ENCODE results near the gene SEMA5A. TPM values are rescaled to one million over a fixed set of nuclear protein-coding genes. Genes with fewer than 3 reads are reported as not detected.

SEMA5A gene
- total RNA-seq, 1 experiment from 2014 or later: 6.5 TPM

DNA sequence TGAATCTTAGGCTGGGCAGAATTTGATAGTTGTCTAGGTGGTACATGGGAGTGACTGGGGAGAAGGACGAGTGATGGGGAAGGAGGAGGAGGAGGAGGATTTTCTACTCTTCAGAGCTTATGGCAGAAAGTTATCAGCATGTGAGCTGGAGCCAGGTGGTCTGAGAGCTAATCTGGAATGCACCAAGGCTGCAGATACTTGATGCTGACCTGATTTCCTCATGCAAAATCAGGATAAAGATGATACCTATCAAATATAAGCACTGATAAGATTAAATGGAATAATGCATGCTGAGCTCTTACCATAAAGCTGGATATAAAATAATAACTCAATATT lies 250.4 kb downstream of the SEMA5A start:
- no peaks in the 10 kb centered on the region for H3K27me3 ChIP-seq (ENCODE audit: control insufficient read depth, insufficient read depth, low read length)
- H3K36me3 ChIP-seq (replicated peaks; ENCODE audit: control insufficient read depth, insufficient read depth, low read length): no peaks in the 10 kb centered on the region
- peak; percentile 7 for DNase-seq
- no peak overlapping the region for H3K4me3 ChIP-seq (ENCODE audit: insufficient read depth, low read depth, low read length)

DNA sequence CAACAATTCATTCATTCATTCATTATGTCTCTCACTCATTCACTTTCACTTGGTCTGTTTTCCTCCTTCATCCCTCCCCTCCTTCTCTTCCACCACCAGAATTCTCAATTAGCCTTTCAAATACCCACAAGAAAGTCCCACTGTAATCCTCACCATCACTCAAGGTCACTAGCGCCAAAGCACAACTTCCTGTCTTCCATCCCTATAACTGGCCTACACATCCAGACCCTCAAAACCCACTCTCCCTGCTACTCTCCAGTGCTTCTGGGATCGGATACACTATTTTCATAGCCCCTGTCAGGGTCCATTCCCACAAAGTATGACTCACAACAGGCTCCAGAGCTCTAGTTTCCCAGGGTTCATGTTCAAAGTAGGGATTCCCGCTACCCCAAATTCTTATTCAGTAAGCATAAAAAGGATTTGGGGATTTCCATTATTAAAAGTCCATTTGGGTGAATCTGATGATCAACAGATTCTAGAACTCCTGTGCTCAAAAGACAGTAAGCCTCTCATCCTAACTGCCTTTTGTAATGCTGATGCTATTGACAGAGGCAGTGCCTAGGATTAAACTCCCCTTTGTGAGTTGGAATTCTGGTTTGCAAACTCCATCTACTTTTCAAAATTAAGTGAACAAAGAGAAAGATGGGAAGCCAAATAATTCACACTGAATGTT lies 250.9 kb downstream of the SEMA5A start:
- H3K27me3 ChIP-seq (ENCODE audit: control insufficient read depth, insufficient read depth, low read length): no peaks in the 10 kb centered on the region
- peak; percentile 14 for DNase-seq
- no peak overlapping the region for H3K4me3 ChIP-seq (ENCODE audit: insufficient read depth, low read depth, low read length)
- no peaks in the 10 kb centered on the region for H3K36me3 ChIP-seq (replicated peaks; ENCODE audit: control insufficient read depth, insufficient read depth, low read length)

DNA sequence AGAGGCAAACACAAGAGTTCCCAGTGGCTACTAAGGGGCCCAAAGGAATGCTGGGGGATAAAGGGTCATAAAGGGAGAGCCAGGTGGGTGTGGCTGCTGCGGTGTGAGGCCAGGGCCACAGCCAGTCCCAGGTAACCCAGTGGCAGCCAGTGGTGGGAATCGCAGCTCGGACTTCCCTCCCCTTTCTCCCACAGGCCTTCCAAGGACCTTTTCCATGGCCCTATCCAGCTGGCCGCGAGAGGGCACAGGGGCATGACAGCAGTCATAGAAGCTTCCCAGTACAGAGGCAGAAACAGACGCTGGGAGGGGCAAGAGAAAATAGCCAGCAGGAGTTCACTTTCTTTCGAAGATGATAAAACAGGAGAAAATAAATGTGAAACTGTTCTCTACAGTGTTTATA lies 257.6 kb downstream of the SEMA5A start:
- H3K4me3 ChIP-seq (ENCODE audit: insufficient read depth, low read depth, low read length): no peak overlapping the region
- no peaks in the 10 kb centered on the region for H3K36me3 ChIP-seq (replicated peaks; ENCODE audit: control insufficient read depth, insufficient read depth, low read length)
- DNase-seq: peak; percentile 5
- H3K27me3 ChIP-seq (ENCODE audit: control insufficient read depth, insufficient read depth, low read length): no peaks in the 10 kb centered on the region

DNA sequence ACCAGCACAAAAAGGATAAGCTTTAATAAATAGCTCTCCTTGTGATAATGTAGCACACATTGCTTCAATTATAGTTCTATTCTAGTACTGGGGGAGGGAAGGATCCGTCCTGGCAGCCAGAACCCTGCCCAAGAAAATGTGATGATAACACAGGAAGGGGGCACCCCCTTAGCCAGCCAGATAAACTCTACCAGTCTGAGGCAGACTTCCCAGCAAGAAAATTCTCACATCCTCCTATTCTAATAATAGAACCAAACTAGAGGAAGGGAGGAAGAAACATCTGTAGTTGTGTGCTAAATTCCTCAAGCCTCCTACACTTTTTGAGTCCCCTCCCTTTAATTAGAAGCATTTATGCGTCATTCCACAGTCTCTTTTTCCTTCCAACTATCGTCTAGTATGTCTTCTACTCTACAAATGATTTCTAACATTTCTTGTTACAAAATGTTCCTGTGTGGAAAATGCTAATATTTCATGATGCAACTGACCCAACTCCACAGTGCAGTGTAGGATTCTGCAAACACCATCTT lies 261.0 kb downstream of the SEMA5A start:
- H3K4me3 ChIP-seq (ENCODE audit: insufficient read depth, low read depth, low read length): no peak overlapping the region
- no peaks in the 10 kb centered on the region for H3K36me3 ChIP-seq (replicated peaks; ENCODE audit: control insufficient read depth, insufficient read depth, low read length)
- no peaks in the 10 kb centered on the region for H3K27me3 ChIP-seq (ENCODE audit: control insufficient read depth, insufficient read depth, low read length)
- no peak for DNase-seq

DNA sequence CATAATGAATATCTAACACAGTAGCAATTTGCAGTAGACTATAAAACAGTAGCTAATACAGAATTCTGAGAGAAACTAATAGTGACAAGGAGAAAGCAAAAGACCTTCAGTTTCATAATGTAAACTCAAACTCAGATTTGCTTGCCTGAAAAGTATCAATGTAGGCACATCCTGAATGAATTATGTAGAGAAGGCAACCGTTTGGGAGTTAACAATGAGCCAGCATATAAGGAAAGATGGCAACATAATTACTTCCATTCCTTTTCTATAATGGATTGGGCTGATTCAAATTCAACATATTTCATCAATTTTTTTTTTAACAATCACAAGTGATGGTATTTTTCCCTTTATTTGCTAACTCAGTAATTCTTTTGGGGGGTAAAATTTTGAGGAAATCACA lies 261.6 kb downstream of the SEMA5A start:
- no peaks in the 10 kb centered on the region for H3K27me3 ChIP-seq (ENCODE audit: control insufficient read depth, insufficient read depth, low read length)
- no peak overlapping the region for H3K4me3 ChIP-seq (ENCODE audit: insufficient read depth, low read depth, low read length)
- DNase-seq: no peak
- H3K36me3 ChIP-seq (replicated peaks; ENCODE audit: control insufficient read depth, insufficient read depth, low read length): no peaks in the 10 kb centered on the region

DNA sequence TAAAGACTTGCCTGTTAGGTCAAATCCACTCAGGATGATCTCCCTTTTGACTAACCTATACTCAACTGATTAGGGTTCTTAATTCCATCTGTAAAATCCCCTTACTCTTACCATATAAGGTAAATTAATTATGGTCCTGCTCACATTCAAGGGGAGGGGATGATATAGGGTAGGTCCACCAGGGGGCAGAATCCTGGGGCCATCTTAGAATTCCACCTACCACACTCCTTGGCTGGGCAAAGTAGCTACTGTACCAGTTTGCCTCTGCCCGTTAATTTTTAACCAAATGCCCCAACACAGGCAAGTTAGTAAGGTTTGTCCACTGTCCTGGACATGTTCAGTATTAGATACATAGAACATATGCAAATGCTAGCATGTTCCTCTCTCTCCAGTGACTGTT lies 262.4 kb downstream of the SEMA5A start:
- H3K36me3 ChIP-seq (replicated peaks; ENCODE audit: control insufficient read depth, insufficient read depth, low read length): no peaks in the 10 kb centered on the region
- DNase-seq: peak; percentile 7

DNA sequence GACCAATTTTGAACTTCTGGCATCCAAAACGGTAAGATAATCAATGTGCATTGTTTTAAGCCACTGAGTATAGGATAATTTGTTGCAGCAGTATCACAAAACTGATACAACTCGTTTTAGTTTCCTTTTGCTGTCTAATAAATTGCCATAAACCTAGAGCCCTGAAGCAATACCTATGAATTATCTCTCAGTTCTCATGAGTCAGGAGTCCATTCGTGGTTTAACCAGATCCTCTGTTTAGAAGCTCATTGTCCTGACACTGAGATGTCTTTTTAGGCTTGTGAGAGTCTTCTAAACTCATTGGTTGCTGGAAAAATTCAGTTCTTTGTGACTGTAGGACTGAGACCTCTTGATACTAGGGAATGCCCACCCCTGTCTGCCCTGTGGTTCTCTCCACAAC lies 262.9 kb downstream of the SEMA5A start:
- Histone ChIP-seq H3K27me3 (ENCODE audit: control insufficient read depth, insufficient read depth, low read length) (no peaks in the 10 kb centered on the region), H3K36me3 (replicated peaks; ENCODE audit: control insufficient read depth, insufficient read depth, low read length) (no peaks in the 10 kb centered on the region), H3K4me3 (ENCODE audit: insufficient read depth, low read depth, low read length) (no peak overlapping the region)
- DNase-seq: no peak

More for the DNA sequence above, 262.4 kb downstream of the SEMA5A start:
- no peaks in the 10 kb centered on the region for H3K27me3 ChIP-seq (ENCODE audit: control insufficient read depth, insufficient read depth, low read length)
- H3K4me3 ChIP-seq (ENCODE audit: insufficient read depth, low read depth, low read length): no peak overlapping the region

DNA sequence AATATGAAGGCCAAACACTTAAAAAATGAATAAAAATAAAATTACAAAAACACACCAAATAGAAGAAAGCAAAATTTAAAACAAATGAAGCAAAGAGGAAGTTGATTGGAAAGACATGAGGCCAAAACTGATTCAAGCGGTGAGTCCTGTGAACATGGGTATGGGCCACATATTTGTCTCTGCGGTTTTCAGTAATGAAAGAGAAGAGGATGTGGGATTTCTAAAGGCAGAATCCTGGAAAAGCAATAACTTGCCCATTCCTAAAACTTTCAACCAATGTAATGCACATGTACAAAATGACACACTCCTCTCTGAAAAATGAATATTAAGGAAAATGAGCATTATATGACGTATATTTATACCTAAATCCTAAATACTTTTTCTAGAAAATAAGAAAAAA lies 263.7 kb downstream of the SEMA5A start:
- Histone ChIP-seq H3K27me3 (ENCODE audit: control insufficient read depth, insufficient read depth, low read length) (no peaks in the 10 kb centered on the region), H3K36me3 (replicated peaks; ENCODE audit: control insufficient read depth, insufficient read depth, low read length) (no peaks in the 10 kb centered on the region), H3K4me3 (ENCODE audit: insufficient read depth, low read depth, low read length) (no peak overlapping the region)
- no peak for DNase-seq

DNA sequence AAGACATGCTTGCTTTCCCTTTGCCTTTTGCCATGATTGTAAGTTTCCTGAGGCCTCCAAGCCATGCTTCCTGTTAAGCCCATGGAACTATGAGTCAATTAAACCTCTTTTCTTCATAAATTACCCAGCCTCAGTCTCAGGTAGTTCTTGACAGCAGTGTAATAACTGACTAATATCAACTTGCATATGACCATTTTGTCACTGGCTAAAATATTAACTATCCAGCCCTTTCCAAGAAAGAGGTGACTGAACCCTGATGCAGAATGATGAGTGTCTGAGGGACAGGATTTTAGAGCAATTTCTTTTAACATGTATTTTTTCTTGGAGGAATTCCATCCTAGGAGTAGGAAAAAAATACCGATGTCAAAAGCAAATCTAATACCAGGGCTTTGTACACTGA lies 266.1 kb downstream of the SEMA5A start:
- no peak for DNase-seq
- H3K36me3 ChIP-seq (replicated peaks; ENCODE audit: control insufficient read depth, insufficient read depth, low read length): no peaks in the 10 kb centered on the region
- no peaks in the 10 kb centered on the region for H3K27me3 ChIP-seq (ENCODE audit: control insufficient read depth, insufficient read depth, low read length)
- H3K4me3 ChIP-seq (ENCODE audit: insufficient read depth, low read depth, low read length): no peak overlapping the region

DNA sequence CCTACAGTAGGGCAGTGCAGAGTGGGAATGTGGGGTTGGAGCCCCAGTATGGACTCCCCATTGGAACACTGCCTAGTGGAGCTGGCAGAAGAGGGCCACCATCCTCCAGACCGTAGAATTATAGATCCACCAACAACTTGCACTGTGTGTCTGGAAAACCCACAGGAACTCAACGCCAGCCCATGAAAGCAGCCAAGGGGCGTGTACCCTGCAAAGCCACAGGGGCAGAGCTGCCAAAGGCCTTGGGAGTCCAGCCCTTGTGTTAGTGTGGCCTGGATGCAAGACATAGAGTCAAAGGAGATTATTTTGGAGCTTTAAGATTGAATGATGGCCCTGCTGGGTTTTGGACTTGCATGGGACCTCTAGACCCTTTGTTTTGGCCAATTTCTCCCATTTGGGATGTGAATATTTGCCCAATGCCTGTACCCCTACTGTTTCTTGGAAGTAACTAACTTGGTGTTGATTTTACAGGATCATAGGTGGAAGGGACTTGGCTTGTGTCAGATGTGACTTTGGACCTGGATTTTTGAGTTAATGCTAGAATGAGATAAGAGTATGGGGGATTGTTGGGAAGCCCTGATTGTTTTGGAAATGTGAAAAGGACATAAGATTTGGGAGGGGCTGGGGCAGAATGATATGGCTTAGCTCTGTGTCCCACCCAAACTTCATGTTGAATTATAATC lies 266.8 kb downstream of the SEMA5A start:
- H3K27me3 ChIP-seq (ENCODE audit: control insufficient read depth, insufficient read depth, low read length): no peaks in the 10 kb centered on the region
- H3K36me3 ChIP-seq (replicated peaks; ENCODE audit: control insufficient read depth, insufficient read depth, low read length): no peaks in the 10 kb centered on the region
- no peak overlapping the region for H3K4me3 ChIP-seq (ENCODE audit: insufficient read depth, low read depth, low read length)
- no peak for DNase-seq

DNA sequence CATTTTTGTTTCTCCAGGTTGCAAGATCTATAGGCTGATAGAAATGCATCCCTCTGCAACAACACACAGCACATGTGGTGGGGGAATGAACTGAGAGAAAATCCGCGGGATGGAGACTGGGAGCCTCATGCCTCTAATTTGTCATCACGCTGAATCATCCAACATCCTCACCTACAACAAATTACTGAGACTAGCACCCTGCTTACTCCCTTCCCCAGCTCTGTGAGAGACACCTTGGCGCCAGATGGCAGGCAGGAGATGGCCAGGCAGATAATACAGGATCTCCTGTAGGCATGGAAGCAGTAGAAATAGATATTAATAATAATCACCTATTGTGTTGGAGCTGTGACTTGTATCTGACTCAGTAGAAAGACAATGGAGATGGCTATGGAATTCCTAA lies 276.9 kb downstream of the SEMA5A start:
- Histone ChIP-seq H3K36me3 (replicated peaks; ENCODE audit: control insufficient read depth, insufficient read depth, low read length) (no peaks in the 10 kb centered on the region), H3K27me3 (ENCODE audit: control insufficient read depth, insufficient read depth, low read length) (no peaks in the 10 kb centered on the region), H3K4me3 (ENCODE audit: insufficient read depth, low read depth, low read length) (no peak overlapping the region)
- no peak for DNase-seq

DNA sequence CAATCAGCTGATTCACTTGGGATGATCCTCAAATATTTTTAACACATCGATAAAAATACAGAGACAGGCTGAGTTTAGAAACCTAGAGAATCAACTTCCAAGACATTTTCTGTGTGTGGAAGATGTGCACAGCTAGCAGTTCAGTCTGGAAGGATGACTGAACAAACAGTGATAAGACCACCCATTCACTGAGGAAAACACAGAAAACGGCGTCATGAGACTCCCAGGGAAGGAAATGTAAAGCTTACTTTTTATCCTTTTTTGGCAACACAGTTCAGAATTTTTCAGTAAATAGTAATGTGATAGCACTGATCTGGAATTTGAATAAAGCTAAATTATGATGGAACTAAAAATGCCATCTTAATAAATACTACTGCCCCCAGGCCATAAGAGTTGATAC lies 277.6 kb downstream of the SEMA5A start:
- no peaks in the 10 kb centered on the region for H3K36me3 ChIP-seq (replicated peaks; ENCODE audit: control insufficient read depth, insufficient read depth, low read length)
- H3K27me3 ChIP-seq (ENCODE audit: control insufficient read depth, insufficient read depth, low read length): no peaks in the 10 kb centered on the region
- no peak overlapping the region for H3K4me3 ChIP-seq (ENCODE audit: insufficient read depth, low read depth, low read length)
- DNase-seq: no peak

DNA sequence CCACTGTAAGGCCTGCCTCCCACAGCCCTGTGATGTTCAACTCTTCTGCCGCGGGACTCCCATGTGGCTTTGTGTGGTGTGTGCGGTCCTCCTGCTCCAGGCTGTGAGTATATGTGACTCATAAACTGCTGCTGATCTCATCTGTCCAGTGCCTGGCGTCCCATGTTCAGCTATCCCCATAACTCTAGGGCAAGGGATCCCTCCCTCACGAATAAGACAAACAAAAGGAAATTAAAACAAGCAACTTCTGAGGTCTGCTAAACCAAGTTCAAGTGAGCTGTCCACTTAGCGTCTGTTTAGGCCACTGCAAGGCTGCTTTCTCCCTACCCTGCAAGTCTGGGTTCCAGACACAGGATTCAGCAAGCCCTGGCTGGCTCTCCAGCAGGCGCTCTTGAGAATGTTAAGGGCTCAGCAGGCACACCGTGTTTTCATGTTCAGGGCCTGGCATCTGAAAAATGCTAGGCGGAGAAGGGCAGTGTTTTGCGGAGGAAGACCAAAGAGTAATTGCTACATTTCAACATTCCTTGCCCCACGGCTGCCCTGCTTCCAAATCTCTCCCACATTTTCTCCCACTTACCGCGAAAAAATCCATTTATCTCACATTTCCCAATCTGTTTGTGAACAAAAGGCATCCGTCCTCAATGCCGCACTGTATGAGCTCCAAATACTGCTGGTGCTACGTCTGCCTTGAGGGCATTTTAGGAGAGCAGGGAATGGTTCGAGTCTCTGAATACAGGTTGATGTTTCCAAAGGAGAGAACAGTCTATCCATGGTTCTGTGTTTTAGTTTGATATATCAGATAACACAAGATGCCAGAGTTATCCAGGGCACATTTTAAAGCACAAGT lies 280.2 kb downstream of the SEMA5A start:
- peak; percentile 5 for DNase-seq
- Histone ChIP-seq H3K4me3 (ENCODE audit: insufficient read depth, low read depth, low read length) (no peak overlapping the region), H3K36me3 (replicated peaks; ENCODE audit: control insufficient read depth, insufficient read depth, low read length) (no peaks in the 10 kb centered on the region), H3K27me3 (ENCODE audit: control insufficient read depth, insufficient read depth, low read length) (no peaks in the 10 kb centered on the region)

DNA sequence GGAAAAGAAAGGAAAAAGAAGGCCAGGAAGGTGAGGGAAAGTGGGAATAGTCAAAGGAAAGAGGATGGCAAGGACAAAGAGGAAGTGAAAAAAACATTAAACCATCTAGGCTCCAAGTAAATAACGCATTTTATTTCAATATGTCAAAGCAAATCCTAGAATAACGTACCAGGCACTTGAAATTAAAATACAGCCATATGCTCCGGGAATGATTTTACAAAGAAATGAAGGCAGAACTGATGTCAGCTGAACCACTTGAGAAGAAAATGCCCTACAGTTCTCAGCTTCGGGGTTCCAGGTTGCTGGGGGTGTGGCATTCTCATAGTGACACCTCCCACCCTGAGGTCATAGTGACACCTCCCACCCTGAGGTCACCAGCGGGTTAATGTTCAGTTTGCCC lies 281.6 kb downstream of the SEMA5A start:
- no peak for DNase-seq
- Histone ChIP-seq H3K4me3 (ENCODE audit: insufficient read depth, low read depth, low read length) (no peak overlapping the region), H3K36me3 (replicated peaks; ENCODE audit: control insufficient read depth, insufficient read depth, low read length) (no peaks in the 10 kb centered on the region), H3K27me3 (ENCODE audit: control insufficient read depth, insufficient read depth, low read length) (no peaks in the 10 kb centered on the region)

DNA sequence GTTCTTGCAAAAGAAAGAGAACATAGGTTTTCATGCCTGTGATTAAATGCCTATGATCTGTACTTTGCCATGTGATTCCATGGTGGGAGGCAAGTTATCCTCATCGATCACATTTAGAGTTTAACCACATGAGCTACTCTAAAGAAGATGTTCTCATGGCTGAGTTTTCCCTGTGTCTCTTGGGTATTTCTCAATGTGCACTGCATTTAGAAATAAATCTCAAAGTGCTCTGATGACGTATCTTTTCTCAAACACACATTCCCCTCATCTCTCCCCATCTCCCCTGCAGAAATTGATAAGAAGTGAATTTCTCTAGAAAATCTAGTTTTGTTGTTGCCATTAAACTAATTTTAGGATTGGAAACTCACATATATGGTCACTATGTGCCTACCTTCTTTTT lies 282.2 kb downstream of the SEMA5A start:
- Histone ChIP-seq H3K36me3 (replicated peaks; ENCODE audit: control insufficient read depth, insufficient read depth, low read length) (no peaks in the 10 kb centered on the region), H3K4me3 (ENCODE audit: insufficient read depth, low read depth, low read length) (no peak overlapping the region), H3K27me3 (ENCODE audit: control insufficient read depth, insufficient read depth, low read length) (no peaks in the 10 kb centered on the region)
- no peak for DNase-seq

All from H7 (cell line).